NCI-H187 treated with DMSO at 0.1 percent for 48 hours (cell line): ENCODE results near the gene NBDY.

Source experiments
- DNase-seq: peaks from one replicate; lab custom pipeline; 2025; lab: John Stamatoyannopoulos, UW

NBDY gene

GRCh38 chrX:56785442-56785841 is 56.4 kb downstream of the NBDY start:
- no peak for DNase-seq

- no peak for DNase-seq
Observed at GRCh38 chrX:56786889-56787733, 58.1 kb downstream of the NBDY start.

GRCh38 chrX:56787734-56788152 is 58.7 kb downstream of the NBDY start:
- no peak for DNase-seq

DNA sequence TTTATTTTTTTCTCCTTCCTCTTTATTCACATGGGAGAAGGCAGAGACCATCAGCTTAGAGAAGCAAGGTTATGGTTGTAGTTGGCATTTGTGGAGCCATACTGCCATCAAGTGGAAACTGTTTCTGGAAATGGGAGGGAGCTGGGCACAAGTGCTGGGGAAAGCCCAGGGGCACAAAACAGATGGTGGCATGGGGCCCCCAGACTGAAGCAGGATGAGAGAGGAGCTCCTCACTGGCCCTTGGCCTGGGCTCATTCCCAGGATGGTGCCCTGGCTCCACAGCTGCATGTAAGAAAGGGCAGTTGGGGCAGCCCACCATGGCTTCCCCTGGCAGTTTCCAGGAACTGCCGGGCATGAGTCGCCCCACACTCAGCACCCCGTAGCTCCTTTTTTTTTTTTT is 59.2 kb downstream of the NBDY start:
- DNase-seq = no peak

GRCh38 chrX:56788717-56789122 is 59.7 kb downstream of the NBDY start:
- DNase-seq = no peak

- no peak for DNase-seq
Observed at GRCh38 chrX:56789518-56790070, 60.6 kb downstream of the NBDY start.

DNA sequence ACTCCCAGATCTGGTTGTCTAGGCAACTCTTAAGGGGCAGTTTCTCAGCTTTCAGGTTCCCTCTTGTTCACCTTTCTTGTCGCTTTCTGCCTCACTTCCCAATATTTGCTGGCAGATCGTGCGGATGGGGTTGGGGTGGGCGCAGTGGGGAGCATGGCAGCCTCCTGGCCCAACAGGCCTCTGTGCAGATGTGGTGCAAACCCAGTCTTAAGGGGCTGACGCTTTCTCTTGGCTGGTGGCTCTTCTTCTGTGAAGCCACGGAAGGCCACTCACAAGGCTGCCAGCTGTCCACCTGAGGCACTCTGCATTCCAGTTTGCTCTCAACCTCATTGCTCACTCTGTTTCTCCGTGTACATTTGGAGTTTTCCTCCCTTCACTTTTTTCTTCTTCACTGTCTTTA is 61.7 kb downstream of the NBDY start:
- no peak for DNase-seq

DNA sequence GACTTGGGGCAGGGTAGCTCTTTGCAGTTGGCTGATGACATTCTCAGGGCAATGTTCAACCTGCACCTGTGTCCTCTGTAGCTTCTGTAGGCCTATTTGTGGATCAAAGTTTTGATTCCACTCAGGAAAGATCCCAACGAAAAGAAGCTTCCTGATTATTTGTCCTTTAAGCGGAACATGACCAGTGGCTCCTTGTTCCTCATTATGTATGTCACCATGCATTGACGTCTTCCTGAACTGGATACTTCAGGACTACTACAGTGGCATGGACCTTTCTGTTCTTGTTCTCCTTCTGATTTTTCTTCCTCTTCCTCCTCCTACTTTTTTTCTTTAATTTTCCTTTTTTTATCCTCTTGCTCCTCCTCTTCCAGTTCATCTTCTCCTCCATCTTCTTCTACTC is 62.4 kb downstream of the NBDY start:
- DNase-seq = no peak

DNA sequence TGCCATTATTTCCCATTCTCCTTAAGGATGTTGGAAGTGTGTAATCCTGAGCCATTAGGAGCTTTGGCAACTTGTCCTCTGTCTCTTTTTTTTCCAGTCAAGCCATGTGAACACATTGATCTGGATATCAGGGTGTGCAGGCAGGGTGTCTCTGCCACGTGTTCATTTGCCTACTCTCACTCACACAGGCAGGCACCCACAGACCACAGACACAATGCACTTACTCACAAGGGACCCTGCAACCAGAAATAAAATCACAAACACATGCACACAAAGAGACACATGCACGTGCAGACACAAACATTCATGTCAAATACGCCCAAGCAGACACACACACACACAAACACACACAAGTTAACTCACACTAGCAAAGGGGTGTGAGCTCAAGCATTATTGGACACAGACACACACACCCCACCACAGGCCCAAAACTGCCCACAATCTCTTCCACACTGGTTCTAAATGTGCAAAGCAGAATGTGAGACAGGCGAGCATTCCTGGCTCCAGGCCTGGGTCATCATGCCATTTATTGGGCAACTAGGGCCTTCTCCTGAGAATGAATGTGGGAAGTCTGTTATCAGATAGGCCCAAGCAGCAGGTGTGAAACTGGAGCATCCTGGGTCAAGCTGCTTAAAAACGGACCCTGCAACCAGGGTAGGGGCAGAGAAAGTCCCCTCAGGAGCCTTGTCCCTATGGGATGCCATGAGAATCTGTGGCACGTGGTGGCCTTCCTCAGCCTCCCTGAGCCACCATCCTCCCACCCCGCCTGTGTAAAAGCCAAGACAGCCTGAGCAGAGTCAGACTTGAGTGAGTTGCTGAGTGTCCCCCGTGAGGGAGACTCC is 63.4 kb downstream of the NBDY start:
- no peak for DNase-seq

DNA sequence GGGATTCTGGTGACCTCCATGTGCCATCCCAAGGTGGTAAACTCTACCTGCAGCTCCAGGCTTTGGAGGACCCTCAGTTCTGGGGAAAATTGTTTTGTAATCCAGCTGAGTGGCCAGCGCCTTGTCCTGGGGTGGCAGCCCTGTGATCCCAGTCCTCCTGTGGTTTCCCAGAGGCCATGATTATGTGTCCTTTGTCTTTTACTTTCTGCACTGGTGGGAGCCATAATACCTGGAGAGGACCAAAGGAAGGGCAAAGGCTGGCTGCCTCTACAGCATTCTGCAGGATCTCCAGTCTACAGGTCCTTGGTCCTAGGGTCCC is 64.0 kb downstream of the NBDY start:
- no peak for DNase-seq

DNA sequence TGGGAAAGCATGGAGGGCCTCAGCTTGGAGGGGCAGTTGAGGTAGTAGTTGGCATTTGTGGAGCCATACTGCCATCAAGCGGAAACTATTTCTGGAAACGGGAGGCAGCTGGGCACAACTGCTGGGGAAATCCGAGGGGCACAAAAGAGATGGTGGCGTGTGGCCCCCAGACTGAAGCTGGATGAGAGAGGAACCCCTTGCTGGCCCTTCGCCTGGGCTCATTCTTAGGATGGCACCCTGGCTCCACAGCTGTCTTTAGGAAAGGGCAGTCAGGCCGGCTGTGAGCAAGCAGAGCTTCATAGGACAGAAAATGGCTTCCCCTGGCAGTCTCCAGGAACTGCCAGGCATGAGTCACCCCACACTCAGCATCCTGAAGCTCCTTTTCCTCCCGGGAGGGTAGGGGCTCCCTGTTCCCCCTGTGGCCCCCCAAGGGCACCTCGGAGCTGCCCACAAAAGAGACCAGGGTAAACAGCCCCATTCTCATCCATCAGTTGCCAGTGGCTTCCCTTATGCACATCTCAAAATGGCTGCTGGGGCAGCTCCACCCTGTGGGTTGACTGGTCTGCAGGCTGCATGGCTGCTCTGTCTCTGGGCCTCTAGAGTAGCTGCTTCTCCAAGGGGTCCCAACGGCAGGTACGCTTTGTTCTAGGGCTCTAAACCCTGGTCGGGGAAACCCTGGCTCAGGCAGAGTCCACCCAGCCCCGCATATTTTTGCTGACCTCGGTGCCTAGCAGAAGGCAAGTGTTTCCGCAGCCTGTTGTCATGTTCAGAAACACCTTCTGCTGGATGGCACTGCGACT is 64.7 kb downstream of the NBDY start:
- no peak for DNase-seq

DNA sequence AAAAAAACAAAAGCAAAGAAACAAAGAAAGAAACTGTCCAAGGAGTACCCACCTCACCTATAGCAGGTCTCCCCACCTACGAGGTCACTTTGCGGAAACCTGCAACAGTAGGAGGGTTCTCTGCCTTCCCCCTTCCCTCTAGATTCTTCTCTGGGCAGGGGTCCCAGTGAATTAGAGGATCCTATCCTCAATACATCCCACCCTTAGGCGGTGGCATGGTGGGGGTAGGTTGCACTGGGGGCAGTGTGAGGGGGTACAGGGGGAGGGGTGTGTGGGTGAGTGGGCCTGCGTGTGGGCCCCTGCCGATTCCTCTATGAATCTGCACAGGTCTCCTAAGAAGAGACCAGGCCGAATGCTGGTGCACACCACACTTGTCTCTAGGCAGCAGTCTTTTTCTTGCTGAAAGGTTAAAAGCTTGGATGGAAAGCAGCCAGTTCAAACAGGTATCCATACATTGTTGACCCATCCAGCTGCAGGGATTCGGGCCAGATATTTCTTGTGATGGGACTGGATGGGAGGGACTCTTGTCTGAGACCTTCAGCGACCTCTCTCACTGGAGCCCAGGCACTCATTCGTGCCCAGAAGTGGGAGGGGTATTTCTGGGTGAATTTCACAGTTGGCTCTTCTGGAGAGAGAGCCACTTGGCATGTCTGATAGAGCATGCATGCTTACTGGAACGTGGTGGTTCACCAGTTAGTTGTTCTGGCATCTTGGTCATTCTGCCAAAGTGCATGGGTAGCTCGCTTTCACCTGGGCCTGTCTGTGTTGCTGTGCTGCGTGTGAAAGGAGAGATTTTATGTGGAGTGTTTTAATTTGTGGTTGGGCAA is 65.6 kb downstream of the NBDY start:
- DNase-seq = no peak

GRCh38 chrX:56795309-56795868 is 66.3 kb downstream of the NBDY start:
- DNase-seq = no peak

GRCh38 chrX:56796641-56797395 is 67.8 kb downstream of the NBDY start:
- no peak for DNase-seq

- DNase-seq = no peak
Observed at GRCh38 chrX:56797574-56798338, 68.7 kb downstream of the NBDY start.

- DNase-seq = no peak
Observed at GRCh38 chrX:56798339-56798711, 69.3 kb downstream of the NBDY start.

DNA sequence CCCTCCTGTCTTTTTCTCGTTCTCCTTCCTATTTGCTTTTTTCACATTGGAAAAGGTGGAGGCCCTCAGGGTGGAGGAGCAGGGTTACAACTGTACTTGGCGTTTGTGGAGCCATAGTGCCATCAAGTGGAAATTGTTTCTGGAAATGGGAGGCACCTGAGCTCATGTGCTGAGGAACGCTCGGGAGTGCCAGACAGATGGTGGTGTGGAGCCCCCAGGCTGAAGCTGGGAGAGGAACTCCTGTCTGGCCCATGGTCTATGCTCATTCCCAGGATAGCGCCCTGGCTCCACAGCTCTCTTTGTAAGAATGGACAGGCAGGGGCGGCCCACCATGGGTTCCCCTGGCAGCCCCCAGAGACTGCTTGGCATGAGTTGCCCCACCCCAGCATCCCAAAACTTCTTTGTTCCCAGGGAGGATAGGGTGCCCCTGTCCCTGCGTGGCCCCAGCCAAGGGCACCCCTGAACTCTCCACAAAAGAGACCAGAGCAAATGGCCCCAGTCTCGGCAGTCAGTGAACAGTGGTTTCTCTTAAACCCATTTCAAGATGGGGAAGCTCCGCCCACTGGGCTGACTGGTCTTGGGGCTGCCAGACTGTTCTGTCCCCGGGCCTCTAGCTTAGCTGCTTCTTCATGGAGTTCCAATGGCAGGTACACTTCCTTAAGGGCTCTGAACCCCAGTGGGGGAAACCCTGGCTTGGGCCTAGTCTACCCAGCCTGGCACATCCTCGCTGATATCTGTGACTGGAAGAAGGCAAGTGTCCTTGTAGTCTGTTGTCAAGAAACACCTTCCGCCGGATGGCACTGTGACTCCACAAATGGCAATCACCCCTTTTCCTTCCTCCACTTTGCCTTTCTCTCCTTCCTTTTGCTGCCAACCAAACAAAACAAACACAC is 70.1 kb downstream of the NBDY start:
- DNase-seq = peak; percentile 0

GRCh38 chrX:56800307-56800706 is 71.3 kb downstream of the NBDY start:
- no peak for DNase-seq

DNA sequence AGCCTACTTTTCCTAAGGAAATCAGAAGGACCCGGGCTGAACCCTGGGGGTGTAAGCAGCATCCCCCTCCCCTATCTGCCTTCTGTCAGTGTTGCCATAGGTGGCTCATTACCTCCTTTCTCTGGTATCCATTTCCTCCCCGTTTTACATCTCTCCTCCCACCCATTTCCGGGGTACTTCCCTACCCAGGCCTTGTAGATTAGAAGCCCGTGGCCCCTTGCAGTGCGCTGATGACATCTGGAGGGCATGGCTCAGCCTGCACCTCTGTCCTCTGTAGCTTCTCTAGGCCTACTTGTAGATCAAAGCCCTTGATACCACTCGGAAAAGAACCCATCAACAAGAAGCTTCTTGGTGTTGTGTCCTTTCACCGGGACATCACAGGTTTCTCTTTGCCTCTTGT is 71.8 kb downstream of the NBDY start:
- no peak for DNase-seq
